ENCODE measurements around the gene PIGZ. TPM values are rescaled to one million over a fixed set of nuclear protein-coding genes. Genes with fewer than 3 reads are reported as not detected.

PIGZ gene
- total RNA-seq, 1 experiment from 2014 or later, result 0.15 TPM

GRCh38 chr3:197000211-197000610 is 31.6 kb upstream of the PIGZ start:
- no peak overlapping the region for H2BK120ac ChIP-seq (ENCODE audit: low read depth, low read length, poor library complexity, severe bottlenecking)
- no peak overlapping the region for H2BK12ac ChIP-seq (ENCODE audit: insufficient read length, low read depth, low read length)
- H4K20me1 ChIP-seq (ENCODE audit: control insufficient read depth, insufficient read depth, insufficient read length), result no peaks in the 10 kb centered on the region
- no CpG with 5 or more reads among the region's 5 CpGs for WGBS (ENCODE audit: extremely low coverage, insufficient read length, low lambda C conversion rate)
- H3K4me2 ChIP-seq (ENCODE audit: insufficient read depth, insufficient read length, low read length), result no peak overlapping the region
- H2BK15ac ChIP-seq (ENCODE audit: low read depth, low read length), result no peak overlapping the region
- no peak overlapping the region for H3K4ac ChIP-seq (ENCODE audit: low read depth, low read length)
- H3K79me2 ChIP-seq (ENCODE audit: insufficient read depth, low read length), result no peaks in the 10 kb centered on the region
- H3K4me1 ChIP-seq (ENCODE audit: insufficient read depth, low read length), result 0 out of 2 replicates have a peak, but pooled peaks cover 6% of the 10 kb centered on the region
- H3T11ph ChIP-seq (ENCODE audit: low read length), result no peak overlapping the region
- H3K4me3 Mint-ChIP-seq, result no peak overlapping the region
- no peak overlapping the region for H2BK20ac ChIP-seq (ENCODE audit: low read depth, low read length, poor library complexity, severe bottlenecking)
- H3K14ac ChIP-seq (ENCODE audit: insufficient read depth, low read length), result no peak overlapping the region
- H3K56ac ChIP-seq (ENCODE audit: insufficient read length, low read depth, low read length), result no peak overlapping the region
- no peaks in the 10 kb centered on the region for H3K79me1 ChIP-seq (ENCODE audit: insufficient read depth, low read depth, low read length, poor library complexity, severe bottlenecking)
- no peak overlapping the region for H3K23ac ChIP-seq (ENCODE audit: insufficient read length, low read depth, low read length)
- H3K9ac ChIP-seq (ENCODE audit: extremely low read depth, insufficient read length, low read length), result no peak overlapping the region
- peaks cover 4% of the 10 kb centered on the region for H3K23me2 ChIP-seq (ENCODE audit: insufficient read length, low read depth, low read length, poor library complexity, severe bottlenecking)
- no peak overlapping the region for H3K18ac ChIP-seq (ENCODE audit: insufficient read length, low read depth, low read length)
- peaks cover 0 to under 1% of the 10 kb centered on the region in 2 experiments; a peak in 1 of 5 replicates for H3K9me3 Mint-ChIP-seq
- H2AK5ac ChIP-seq (ENCODE audit: insufficient read length, low read length), result no peak overlapping the region
- H3K27me3 ChIP-seq (ENCODE audit: insufficient read depth, low read length), result peaks cover 9% of the 10 kb centered on the region; the same call in 1 of the 2 replicates
- H3K27me3 Mint-ChIP-seq (ENCODE audit: low read depth), result peaks cover 18% of the 10 kb centered on the region
- H2AFZ ChIP-seq (ENCODE audit: low read length), result no peak overlapping the region
- H3K36me3 Mint-ChIP-seq (ENCODE audit: insufficient read depth in 1 of 3, low read depth in 3 of 3), result peaks cover 1 to 10% (median 4%) of the 10 kb centered on the region in 3 experiments; a peak in 5 of 7 replicates
- peaks cover 17% of the 10 kb centered on the region in 2 experiments for H3K4me1 Mint-ChIP-seq
- no peak overlapping the region for H4K91ac ChIP-seq (ENCODE audit: insufficient read length, low read depth, low read length)
- H3K9me3 ChIP-seq (ENCODE audit: control insufficient read depth, low read depth, low read length), result no peaks in the 10 kb centered on the region
- no peak for TF ChIP-seq CTCF (conservative IDR thresholded peaks at IDR 0.05)
- H2BK5ac ChIP-seq (ENCODE audit: insufficient read length, low read length), result no peak overlapping the region
- no peak overlapping the region for H3K27ac ChIP-seq (ENCODE audit: insufficient read length, low read depth, low read length)
- no peak overlapping the region for H4K8ac ChIP-seq (replicated peaks; ENCODE audit: insufficient read length, low read depth, low read length)
- H4K5ac ChIP-seq (ENCODE audit: insufficient read length, low read depth, low read length), result no peak overlapping the region
- peak; percentile 18 for DNase-seq
- H3K27ac Mint-ChIP-seq, result no peak overlapping the region
